K562 (cell line): ENCODE results near the gene ANO10. TPM values are rescaled to one million over a fixed set of nuclear protein-coding genes. Genes with fewer than 3 reads are reported as not detected.

Experiments
- ADNP ChIP-seq: fragments of 200-800 bp; sonication (Bioruptor generic); IDR thresholded peaks from 2 replicates; pipeline ENCODE4 v1.6.1; 2016; ENCODE audit warnings: missing genetic modification characterization, missing compliant biosample characterization
- ATF1 ChIP-seq, 2 experiments: fragments of 450-650 bp in 1 of 2; IDR thresholded peaks; 2 replicates each; pipeline ENCODE4 v1.6.1; 2016; ENCODE audit warnings: missing compliant biosample characterization in 1 of 2, missing genetic modification characterization in 1 of 2
- BACH1 ChIP-seq: fragments of 200-800 bp; sonication (Bioruptor generic); IDR thresholded peaks from 2 replicates; pipeline ENCODE4 v1.6.1; 2016; ENCODE audit warnings: missing genetic modification characterization, missing compliant biosample characterization
- CXXC5 ChIP-seq: fragments of 250-450 bp; sonication (Bioruptor Pico); IDR thresholded peaks from 2 replicates; pipeline ENCODE4 v1.8.0; 2022; ENCODE audit warnings: inconsistent platforms, mild to moderate bottlenecking, moderate library complexity
- EGR1 ChIP-seq: fragments of 450-650 bp; conservative IDR thresholded peaks from 2 replicates; pipeline ENCODE4 v1.6.1; 2017; ENCODE audit warnings: mild to moderate bottlenecking
- GATAD2A ChIP-seq: fragments of 450-650 bp; IDR thresholded peaks from 2 replicates; pipeline ENCODE4 v1.6.1; 2017
- MAFG ChIP-seq: fragments of 450-650 bp; conservative IDR thresholded peaks from 2 replicates; pipeline ENCODE4 v1.6.1; 2016; ENCODE audit warnings: missing genetic modification characterization, missing compliant biosample characterization
- MCM3 ChIP-seq: fragments of 450-650 bp; IDR thresholded peaks from 2 replicates; pipeline ENCODE4 v1.6.1; 2016
- MCM7 ChIP-seq, 2 experiments: fragments of 450-650 bp; IDR thresholded peaks; 2 replicates each; pipeline ENCODE4 v1.6.1; 2016 to 2018
- SP2 ChIP-seq: IDR thresholded peaks from 2 replicates; pipeline ENCODE4 v1.6.1; 2011; ENCODE audit warnings: mild to moderate bottlenecking, low read depth, low read length, moderate library complexity; ENCODE audit not compliant: poor library complexity, severe bottlenecking; ENCODE audit errors: extremely low read depth
- TEAD2 ChIP-seq: fragments of 450-650 bp; IDR thresholded peaks from 2 replicates; pipeline ENCODE4 v1.6.1; 2016; ENCODE audit warnings: missing genetic modification characterization, control low read depth, missing compliant biosample characterization
- ZBTB49 ChIP-seq: sonication (generic); formaldehyde crosslinking; IDR thresholded peaks from 2 replicates; pipeline ENCODE4 v1.8.0; 2022; ENCODE audit warnings: missing genetic modification reagents, mild to moderate bottlenecking, borderline replicate concordance
- ZBTB8A ChIP-seq: fragments of 450-650 bp; IDR thresholded peaks from 2 replicates; pipeline ENCODE4 v1.6.1; 2018; ENCODE audit warnings: mild to moderate bottlenecking, moderate library complexity; ENCODE audit not compliant: partially characterized antibody
- ZNF311 ChIP-seq: fragments of 250-450 bp; sonication (Bioruptor Pico); IDR thresholded peaks from 2 replicates; pipeline ENCODE4 v1.4.0; 2020; ENCODE audit warnings: mild to moderate bottlenecking, moderate library complexity
- ZNF41 ChIP-seq: fragments of 250-450 bp; sonication (Bioruptor Pico); conservative IDR thresholded peaks from 2 replicates; pipeline ENCODE4 v1.4.0; 2020; ENCODE audit warnings: mild to moderate bottlenecking
- ZNF589 ChIP-seq: fragments of 200-800 bp; sonication (Bioruptor generic); IDR thresholded peaks from 2 replicates; pipeline ENCODE4 v1.6.1; 2016; ENCODE audit warnings: low read depth, missing genetic modification characterization, missing compliant biosample characterization
- ZNF707 ChIP-seq: fragments of 250-450 bp; sonication (Bioruptor Pico); conservative IDR thresholded peaks from 2 replicates; pipeline ENCODE4 v1.8.0; 2022; ENCODE audit warnings: inconsistent platforms, mild to moderate bottlenecking, moderate library complexity
- ZNF766 ChIP-seq: fragments of 200-800 bp; sonication (Bioruptor generic); conservative IDR thresholded peaks from 2 replicates; pipeline ENCODE4 v1.6.1; 2016; ENCODE audit warnings: missing genetic modification characterization, missing compliant biosample characterization
- ZNF778 ChIP-seq: fragments of 450-650 bp; formaldehyde crosslinking; IDR thresholded peaks from 2 replicates; pipeline ENCODE4 v1.4.0; 2020; ENCODE audit warnings: mild to moderate bottlenecking, moderate library complexity
- polyA plus RNA-seq, 8 experiments: library from polyadenylated mRNA; depleted of rRNA in 4 of 8; stranded (reverse) in 5 of 8; unstranded in 3 of 8; fragments of >200 nt; fragmentation: Nextera tagmentation in 2 of 8; fragmentation: Illumina TruSeq in 1 of 8; extraction: Ambion mirVana in 2 of 8; extraction: Trizol in 1 of 8; gene quantifications; 2 replicates each; pipeline versions ENCODE4 v1.2.1 to v1.2.3, GENCODE V29; 2011 to 2014; ENCODE audit warnings: inconsistent platforms in 1 of 8, missing spikeins in 1 of 8
- total RNA-seq, 7 experiments: library from RNA; depleted of rRNA in 6 of 7; stranded (reverse); fragments of >200 nt in 6 of 7; fragmentation: Illumina TruSeq in 2 of 7; extraction: Trizol in 2 of 7; gene quantifications; 2 replicates each; pipeline versions ENCODE4 v1.2.1 to v1.2.3, GENCODE V29; 2011 to 2021; ENCODE audit warnings: low replicate concordance in 1 of 7
- TF ChIP-seq, protein P1 (sequence below): sonication (generic); formaldehyde crosslinking; IDR thresholded peaks from 2 replicates; pipeline ENCODE4 v1.8.0; 2023; ENCODE audit warnings: mild to moderate bottlenecking, missing genetic modification reagents
- TF ChIP-seq, protein P2 (sequence below): IDR thresholded peaks from 2 replicates; pipeline ENCODE4 v1.6.1; 2011; ENCODE audit not compliant: insufficient read length; ENCODE audit errors: extremely low read depth
- TF ChIP-seq, protein P3 (sequence below): fragments of 450-650 bp; formaldehyde crosslinking; IDR thresholded peaks from 2 replicates; pipeline ENCODE4 v1.4.0; 2020; ENCODE audit warnings: mild to moderate bottlenecking, moderate library complexity
- TF ChIP-seq, protein P4 (sequence below): fragments of 250-450 bp; sonication (Bioruptor Pico); IDR thresholded peaks from 2 replicates; pipeline ENCODE4 v1.8.0; 2022; ENCODE audit warnings: moderate library complexity, mild to moderate bottlenecking, inconsistent platforms

The ANO10 gene
- total and polyA plus RNA-seq, 9 of the 15 experiments (the other 6 are each of a cell fraction or from before 2014, with no cell fraction given) = 6.4 to 46.0 (median 32.3) TPM

DNA sequence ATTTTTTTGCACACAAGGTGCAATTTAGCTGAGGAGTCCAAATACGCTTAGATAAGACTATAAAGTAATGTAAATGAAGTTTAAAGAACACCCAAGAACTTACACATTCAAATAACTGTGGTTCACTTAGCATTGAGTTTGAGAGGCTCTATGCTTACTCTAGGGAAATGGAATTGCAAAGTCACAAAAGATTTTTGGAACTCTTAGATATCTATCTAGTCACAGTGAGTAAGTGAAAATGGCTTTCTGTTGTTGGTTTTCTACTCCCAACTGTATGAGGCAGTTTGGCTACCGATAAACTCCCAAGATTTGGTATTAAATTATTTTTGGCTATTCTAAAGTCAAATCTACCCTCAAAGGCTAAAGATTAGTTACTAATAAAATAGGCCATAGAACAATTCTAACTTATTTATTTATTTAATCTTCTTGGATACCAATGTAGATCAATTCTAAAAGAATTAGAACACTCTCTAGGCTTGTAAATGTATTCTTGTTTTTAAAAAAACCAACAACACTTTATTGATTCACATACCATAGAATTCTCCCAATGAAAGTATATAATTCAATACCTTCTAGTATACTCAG lies 170.0 kb downstream of the ANO10 start (continued):
- TF ChIP-seq, protein P1, sequence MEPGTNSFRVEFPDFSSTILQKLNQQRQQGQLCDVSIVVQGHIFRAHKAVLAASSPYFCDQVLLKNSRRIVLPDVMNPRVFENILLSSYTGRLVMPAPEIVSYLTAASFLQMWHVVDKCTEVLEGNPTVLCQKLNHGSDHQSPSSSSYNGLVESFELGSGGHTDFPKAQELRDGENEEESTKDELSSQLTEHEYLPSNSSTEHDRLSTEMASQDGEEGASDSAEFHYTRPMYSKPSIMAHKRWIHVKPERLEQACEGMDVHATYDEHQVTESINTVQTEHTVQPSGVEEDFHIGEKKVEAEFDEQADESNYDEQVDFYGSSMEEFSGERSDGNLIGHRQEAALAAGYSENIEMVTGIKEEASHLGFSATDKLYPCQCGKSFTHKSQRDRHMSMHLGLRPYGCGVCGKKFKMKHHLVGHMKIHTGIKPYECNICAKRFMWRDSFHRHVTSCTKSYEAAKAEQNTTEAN (CRISPR knock-in tag) = no peak
- TF ChIP-seq EGR1 = no peak
- no peak for TF ChIP-seq ZBTB8A
- no peak for TF ChIP-seq ZNF778 (CRISPR knock-in tag)
- TF ChIP-seq ZNF707 (CRISPR knock-in tag) = no peak
- no peak for TF ChIP-seq CXXC5 (CRISPR knock-in tag)
- TF ChIP-seq, protein P2, sequence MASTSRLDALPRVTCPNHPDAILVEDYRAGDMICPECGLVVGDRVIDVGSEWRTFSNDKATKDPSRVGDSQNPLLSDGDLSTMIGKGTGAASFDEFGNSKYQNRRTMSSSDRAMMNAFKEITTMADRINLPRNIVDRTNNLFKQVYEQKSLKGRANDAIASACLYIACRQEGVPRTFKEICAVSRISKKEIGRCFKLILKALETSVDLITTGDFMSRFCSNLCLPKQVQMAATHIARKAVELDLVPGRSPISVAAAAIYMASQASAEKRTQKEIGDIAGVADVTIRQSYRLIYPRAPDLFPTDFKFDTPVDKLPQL = no peak
- TF ChIP-seq ATF1 (CRISPR knock-in tag; IDR thresholded peaks at IDR 0.05) = no peak
- TF ChIP-seq ATF1 (tag; IDR thresholded peaks at IDR 0.05) = no peak
- TF ChIP-seq, protein P3, sequence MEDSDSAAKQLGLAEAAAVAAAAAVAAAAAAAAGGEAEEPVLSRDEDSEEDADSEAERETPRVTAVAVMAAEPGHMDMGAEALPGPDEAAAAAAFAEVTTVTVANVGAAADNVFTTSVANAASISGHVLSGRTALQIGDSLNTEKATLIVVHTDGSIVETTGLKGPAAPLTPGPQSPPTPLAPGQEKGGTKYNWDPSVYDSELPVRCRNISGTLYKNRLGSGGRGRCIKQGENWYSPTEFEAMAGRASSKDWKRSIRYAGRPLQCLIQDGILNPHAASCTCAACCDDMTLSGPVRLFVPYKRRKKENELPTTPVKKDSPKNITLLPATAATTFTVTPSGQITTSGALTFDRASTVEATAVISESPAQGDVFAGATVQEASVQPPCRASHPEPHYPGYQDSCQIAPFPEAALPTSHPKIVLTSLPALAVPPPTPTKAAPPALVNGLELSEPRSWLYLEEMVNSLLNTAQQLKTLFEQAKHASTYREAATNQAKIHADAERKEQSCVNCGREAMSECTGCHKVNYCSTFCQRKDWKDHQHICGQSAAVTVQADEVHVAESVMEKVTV (CRISPR knock-in tag) = no peak
- TF ChIP-seq, protein P4, sequence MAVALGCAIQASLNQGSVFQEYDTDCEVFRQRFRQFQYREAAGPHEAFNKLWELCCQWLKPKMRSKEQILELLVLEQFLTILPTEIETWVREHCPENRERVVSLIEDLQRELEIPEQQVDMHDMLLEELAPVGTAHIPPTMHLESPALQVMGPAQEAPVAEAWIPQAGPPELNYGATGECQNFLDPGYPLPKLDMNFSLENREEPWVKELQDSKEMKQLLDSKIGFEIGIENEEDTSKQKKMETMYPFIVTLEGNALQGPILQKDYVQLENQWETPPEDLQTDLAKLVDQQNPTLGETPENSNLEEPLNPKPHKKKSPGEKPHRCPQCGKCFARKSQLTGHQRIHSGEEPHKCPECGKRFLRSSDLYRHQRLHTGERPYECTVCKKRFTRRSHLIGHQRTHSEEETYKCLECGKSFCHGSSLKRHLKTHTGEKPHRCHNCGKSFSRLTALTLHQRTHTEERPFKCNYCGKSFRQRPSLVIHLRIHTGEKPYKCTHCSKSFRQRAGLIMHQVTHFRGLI (CRISPR knock-in tag) = no peak
- no peak for TF ChIP-seq ADNP (tag)
- no peak for TF ChIP-seq MCM3
- TF ChIP-seq SP2 = no peak
- TF ChIP-seq ZNF311 (CRISPR knock-in tag) = no peak
- 0 out of 2 replicates have a peak, but pooled peaks have one; percentile 20 for TF ChIP-seq TEAD2 (tag)
- TF ChIP-seq MAFG (tag) = peak; percentile 85
- TF ChIP-seq ZNF589 (CRISPR knock-in tag) = no peak
- no peak for TF ChIP-seq ZNF41 (CRISPR knock-in tag)
- TF ChIP-seq BACH1 (tag) = peak; percentile 76; the same call in 1 of the 2 replicates
- TF ChIP-seq ZNF766 = no peak
- TF ChIP-seq MCM7 (IDR thresholded peaks at IDR 0.05) = no peak
- TF ChIP-seq ZBTB49 (CRISPR knock-in tag) = no peak
- no peak for TF ChIP-seq GATAD2A
